ENCODE measurements around the gene WNT10A. TPM values are rescaled to one million over a fixed set of nuclear protein-coding genes. Genes with fewer than 3 reads are reported as not detected.

WNT10A gene
- total and polyA plus RNA-seq, 9 of the 15 experiments (the other 6 are each of a cell fraction or from before 2014, with no cell fraction given), result not detected

GRCh38 chr2:218920504-218920903, 39.9 kb downstream of the WNT10A start (continued):
- TF ChIP-seq, protein P1, sequence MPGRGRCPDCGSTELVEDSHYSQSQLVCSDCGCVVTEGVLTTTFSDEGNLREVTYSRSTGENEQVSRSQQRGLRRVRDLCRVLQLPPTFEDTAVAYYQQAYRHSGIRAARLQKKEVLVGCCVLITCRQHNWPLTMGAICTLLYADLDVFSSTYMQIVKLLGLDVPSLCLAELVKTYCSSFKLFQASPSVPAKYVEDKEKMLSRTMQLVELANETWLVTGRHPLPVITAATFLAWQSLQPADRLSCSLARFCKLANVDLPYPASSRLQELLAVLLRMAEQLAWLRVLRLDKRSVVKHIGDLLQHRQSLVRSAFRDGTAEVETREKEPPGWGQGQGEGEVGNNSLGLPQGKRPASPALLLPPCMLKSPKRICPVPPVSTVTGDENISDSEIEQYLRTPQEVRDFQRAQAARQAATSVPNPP (IDR thresholded peaks at IDR 0.05; ENCODE audit: borderline replicate concordance, insufficient read depth, insufficient read length), result no peak

DNA sequence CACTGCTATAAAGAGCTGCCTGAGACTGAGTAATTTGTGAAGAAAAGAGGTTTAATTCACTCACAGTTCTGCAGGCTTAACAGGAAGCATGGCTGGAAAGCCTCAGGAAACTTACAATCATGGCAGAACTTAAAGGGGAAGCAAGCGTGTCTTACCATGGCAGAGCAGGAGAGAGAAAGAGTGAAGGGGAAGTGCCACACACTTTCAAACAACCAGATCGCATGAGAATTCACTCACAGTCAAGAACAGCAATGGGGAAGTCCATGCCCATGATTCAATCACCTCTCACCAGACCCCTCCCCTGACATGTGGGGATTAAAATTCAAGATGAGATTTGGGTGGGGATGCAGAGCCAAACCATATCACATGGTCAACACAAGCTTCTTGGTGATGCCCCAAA, 44.1 kb downstream of the WNT10A start:
- H3K4me1 ChIP-seq (replicated peaks in 1 of 2; ENCODE audit: control insufficient read depth in 2 of 2, insufficient read depth in 2 of 2, low read length in 2 of 2), result no peaks in the 10 kb centered on the region
- POLR2A ChIA-PET, result no interaction called here
- 9% methylated on average over 2 of the region's 2 CpGs for WGBS (ENCODE audit: insufficient coverage, low coverage, missing lambda C conversion rate)
- CTCF ChIA-PET (ENCODE audit: low intra/inter-chr PET ratio), result no interaction called here
- in situ Hi-C loops (cut with MboI), result no loop called here
- no peak for FAIRE-seq
- no peaks in the 10 kb centered on the region for H3K9me1 ChIP-seq (ENCODE audit: control insufficient read depth, insufficient read depth, low read length)
- BruUV-seq (replicated peaks), result no TSS peak
- no peak for DNase-seq (ENCODE audit: extremely low read depth in 1 of 4, low spot score in 3 of 4)
- H3K4me3 ChIP-seq, result no peak overlapping the region
- H4K20me1 ChIP-seq (replicated peaks; ENCODE audit: control insufficient read depth, insufficient read depth, low read length), result no peaks in the 10 kb centered on the region
- intact Hi-C loops (cut with micrococcal nuclease), result no loop called here
- no peak overlapping the region for H3K27ac ChIP-seq (ENCODE audit: extremely low read depth, low read depth, low read length)
- H3K27me3 ChIP-seq (ENCODE audit: control insufficient read depth in 2 of 2, insufficient read depth in 2 of 2, low read length in 2 of 2), result no peaks in the 10 kb centered on the region; a peak in 2 of 5 replicates
- H3K4me2 ChIP-seq (ENCODE audit: insufficient read depth, low read length), result no peak overlapping the region
- H3K9ac ChIP-seq (ENCODE audit: insufficient read depth in 1 of 2, low read depth in 2 of 2, low read length in 2 of 2), result no peak overlapping the region
- no peaks in the 10 kb centered on the region for H3K79me2 ChIP-seq (ENCODE audit: control insufficient read depth, insufficient read depth, low read length)
- no peaks in the 10 kb centered on the region for H3K36me3 ChIP-seq (ENCODE audit: control insufficient read depth, insufficient read depth, low read length)
- no peak overlapping the region for H2AFZ ChIP-seq (ENCODE audit: low read depth, low read length)
- no peaks in the 10 kb centered on the region for H3K9me3 ChIP-seq (replicated peaks; ENCODE audit: control insufficient read depth, insufficient read depth, low read depth, low read length)
- ATAC-seq, result no peak
- TF ChIP-seq DACH1 (IDR thresholded peaks at IDR 0.05; ENCODE audit: partially characterized antibody) (no peak), DEAF1 (CRISPR knock-in tag; IDR thresholded peaks at IDR 0.05) (no peak), POLR2H (tag; IDR thresholded peaks at IDR 0.05; ENCODE audit: low read depth) (no peak), BRD4 (IDR thresholded peaks at IDR 0.05) (no peak), RBBP5 (IDR thresholded peaks at IDR 0.05; ENCODE audit: borderline replicate concordance, insufficient read depth, low read length, poor library complexity, severe bottlenecking) (no peak), L3MBTL2 (IDR thresholded peaks at IDR 0.05) (no peak), TEAD4 (IDR thresholded peaks at IDR 0.05; ENCODE audit: low read length) (no peak), TEAD4 (CRISPR knock-in tag; IDR thresholded peaks at IDR 0.05; ENCODE audit: borderline replicate concordance) (no peak), KLF6 (CRISPR knock-in tag; IDR thresholded peaks at IDR 0.05; ENCODE audit: borderline replicate concordance) (no peak), YY1 (IDR thresholded peaks at IDR 0.05; ENCODE audit: borderline replicate concordance in 1 of 3, control insufficient read depth in 1 of 3, extremely low read depth in 1 of 3, insufficient read depth in 3 of 3, insufficient read length in 1 of 3, insufficient replicate concordance in 2 of 3, low read depth in 1 of 3, low read length in 2 of 3) (no peak), ZBTB9 (CRISPR knock-in tag; IDR thresholded peaks at IDR 0.05) (no peak)
- TF ChIP-seq, protein P2, sequence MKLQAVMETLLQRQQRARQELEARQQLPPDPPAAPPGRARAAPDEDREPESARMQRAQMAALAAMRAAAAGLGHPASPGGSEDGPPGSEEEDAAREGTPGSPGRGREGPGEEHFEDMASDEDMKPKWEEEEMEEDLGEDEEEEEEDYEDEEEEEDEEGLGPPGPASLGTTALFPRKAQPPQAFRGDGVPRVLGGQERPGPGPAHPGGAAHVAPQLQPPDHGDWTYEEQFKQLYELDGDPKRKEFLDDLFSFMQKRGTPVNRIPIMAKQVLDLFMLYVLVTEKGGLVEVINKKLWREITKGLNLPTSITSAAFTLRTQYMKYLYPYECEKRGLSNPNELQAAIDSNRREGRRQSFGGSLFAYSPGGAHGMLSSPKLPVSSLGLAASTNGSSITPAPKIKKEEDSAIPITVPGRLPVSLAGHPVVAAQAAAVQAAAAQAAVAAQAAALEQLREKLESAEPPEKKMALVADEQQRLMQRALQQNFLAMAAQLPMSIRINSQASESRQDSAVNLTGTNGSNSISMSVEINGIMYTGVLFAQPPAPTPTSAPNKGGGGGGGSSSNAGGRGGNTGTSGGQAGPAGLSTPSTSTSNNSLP (IDR thresholded peaks at IDR 0.05; ENCODE audit: borderline replicate concordance, low read depth, low read length), result no peak
- TF ChIP-seq, protein P3, sequence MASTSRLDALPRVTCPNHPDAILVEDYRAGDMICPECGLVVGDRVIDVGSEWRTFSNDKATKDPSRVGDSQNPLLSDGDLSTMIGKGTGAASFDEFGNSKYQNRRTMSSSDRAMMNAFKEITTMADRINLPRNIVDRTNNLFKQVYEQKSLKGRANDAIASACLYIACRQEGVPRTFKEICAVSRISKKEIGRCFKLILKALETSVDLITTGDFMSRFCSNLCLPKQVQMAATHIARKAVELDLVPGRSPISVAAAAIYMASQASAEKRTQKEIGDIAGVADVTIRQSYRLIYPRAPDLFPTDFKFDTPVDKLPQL (IDR thresholded peaks at IDR 0.05; ENCODE audit: extremely low read depth, insufficient read length), result no peak

Data from K562 (cell line).